GM12878 (cell line): Measurements from ENCODE around the gene CLTCL1. TPM values are rescaled to one million over a fixed set of nuclear protein-coding genes. Genes with fewer than 3 reads are reported as not detected.

Source experiments
- ATAC-seq: fragments of 200-7000 bp; cut with Tn5 transposase; 3 replicates; pipeline ENCODE4 v1.9.1; 2020; ENCODE audit warnings: mild to moderate bottlenecking, moderate library complexity
- BruUV-seq: library from RNA; stranded (reverse); fragments of 400-500 nt; replicated peaks from 2 replicates; lab custom pipeline; 2021; lab: Mats Ljungman, UMichigan
- CTCF ChIA-PET: fragments of 300-600 bp; sonication (Branson Sonifier 250); formaldehyde crosslinking; extraction: SDS; loops from one replicate; lab custom pipeline; 2021; ENCODE audit warnings: inconsistent platforms; lab: Yijun Ruan, JAX
- POLR2A ChIA-PET: fragments of 350-600 bp; formaldehyde crosslinking; extraction: SDS; loops from one replicate; lab custom pipeline; 2021; ENCODE audit warnings: inconsistent platforms; lab: Charles Lee
- RAD21 ChIA-PET: fragments of 300-600 bp; sonication (Branson Sonifier 250); formaldehyde crosslinking; loops from one replicate; lab custom pipeline; 2023; ENCODE audit warnings: antibody characterized with exemption; ENCODE audit not compliant: unreplicated experiment; lab: Charles Lee
- SMC1A ChIA-PET: fragments of 300-600 bp; sonication (Branson Sonifier 250); formaldehyde crosslinking; loops from one replicate; lab custom pipeline; 2023; ENCODE audit not compliant: unreplicated experiment, uncharacterized antibody; lab: Charles Lee
- DNase-seq: peaks from one replicate; pipeline ENCODE4 v3.0.0-alpha.2; 2011; ENCODE audit warnings: low read depth, low spot score
- FAIRE-seq: peaks from 3 replicates; lab custom pipeline; 2011; peaks lifted over from hg19 to GRCh38; lab: Jason Lieb, UNC
- H2AFZ ChIP-seq: 2 replicates; pipeline ENCODE4 v1.6.0; 2011; ENCODE audit warnings: low read depth, low read length, control low read depth; ENCODE audit not compliant: control insufficient read depth
- H3K27ac ChIP-seq: 2 replicates; pipeline ENCODE4 v1.5.1; 2011; ENCODE audit warnings: control low read depth; ENCODE audit not compliant: control insufficient read depth, insufficient read depth
- H3K27me3 ChIP-seq, 2 experiments: replicated peaks in 1 of 2; 2 replicates each; pipeline versions ENCODE4 v1.6.0 to v1.6.1; 2011; ENCODE audit warnings: low read length in 1 of 2; ENCODE audit not compliant: control insufficient read depth in 2 of 2, insufficient read depth in 2 of 2
- H3K36me3 ChIP-seq, 2 experiments: 2 replicates each; pipeline ENCODE4 v1.5.1; 2011; ENCODE audit warnings: low read length in 1 of 2; ENCODE audit not compliant: control insufficient read depth in 2 of 2, insufficient read depth in 2 of 2
- H3K4me1 ChIP-seq: 2 replicates; pipeline ENCODE4 v1.6.1; 2011; ENCODE audit warnings: mild to moderate bottlenecking, low read length, moderate library complexity, mixed read lengths; ENCODE audit not compliant: control insufficient read depth, insufficient read depth
- H3K4me2 ChIP-seq: 2 replicates; pipeline ENCODE4 v1.6.0; 2011; ENCODE audit warnings: control low read depth; ENCODE audit not compliant: control insufficient read depth, insufficient read depth
- H3K4me3 ChIP-seq: fragments of 200-600 bp; sonication (generic); 2 replicates; pipeline ENCODE4 v1.5.1; 2016
- H3K79me2 ChIP-seq: 2 replicates; pipeline ENCODE4 v1.6.0; 2011; ENCODE audit warnings: low read length; ENCODE audit not compliant: control insufficient read depth, insufficient read depth
- H3K9ac ChIP-seq: 2 replicates; pipeline ENCODE4 v1.8.0; 2011; ENCODE audit warnings: low read length, control low read depth, mixed read lengths; ENCODE audit not compliant: control insufficient read depth, insufficient read depth
- H3K9me3 ChIP-seq: replicated peaks from 3 replicates; pipeline ENCODE4 v1.5.1; 2011; ENCODE audit warnings: mild to moderate bottlenecking, low read length; ENCODE audit not compliant: control insufficient read depth, insufficient read depth
- H4K20me1 ChIP-seq: 2 replicates; pipeline ENCODE4 v1.6.0; 2011; ENCODE audit not compliant: control insufficient read depth, insufficient read depth
- CREB1 ChIP-seq: IDR thresholded peaks from 2 replicates; pipeline ENCODE4 v1.6.1; 2012; ENCODE audit warnings: low read depth, mild to moderate bottlenecking, inconsistent platforms
- FOS ChIP-seq: IDR thresholded peaks from 3 replicates; pipeline ENCODE4 v1.6.1; 2011; ENCODE audit warnings: borderline replicate concordance; ENCODE audit not compliant: insufficient read length; ENCODE audit errors: extremely low read depth
- GABPA ChIP-seq: IDR thresholded peaks from 2 replicates; pipeline ENCODE4 v1.6.1; 2014; ENCODE audit warnings: antibody characterized with exemption, low read depth, mild to moderate bottlenecking, inconsistent platforms
- HDAC2 ChIP-seq: fragments of 200-600 bp; sonication (generic); IDR thresholded peaks from 2 replicates; pipeline ENCODE4 v1.6.1; 2017
- IKZF1 ChIP-seq: fragments of 450-650 bp; conservative IDR thresholded peaks from 2 replicates; pipeline ENCODE4 v1.6.1; 2017; ENCODE audit warnings: antibody characterized with exemption, mild to moderate bottlenecking
- IKZF2 ChIP-seq, 2 experiments: fragments of 450-650 bp; IDR thresholded peaks; 2 replicates each; pipeline ENCODE4 v1.6.1; 2017; ENCODE audit warnings: mild to moderate bottlenecking in 2 of 2, moderate library complexity in 2 of 2
- NBN ChIP-seq: fragments of 450-650 bp; IDR thresholded peaks from 2 replicates; pipeline ENCODE4 v1.6.1; 2016
- NFYA ChIP-seq: IDR thresholded peaks from 2 replicates; pipeline ENCODE4 v1.6.1; 2011; ENCODE audit warnings: low read depth, mild to moderate bottlenecking, low read length, improper control_type of control experiment, borderline replicate concordance
- NFYB ChIP-seq: IDR thresholded peaks from 2 replicates; pipeline ENCODE4 v1.6.1; 2011; ENCODE audit warnings: low read depth, mild to moderate bottlenecking, low read length, improper control_type of control experiment, moderate library complexity; ENCODE audit not compliant: insufficient read depth
- NR2F1 ChIP-seq: fragments of 450-650 bp; conservative IDR thresholded peaks from 2 replicates; pipeline ENCODE4 v1.6.1; 2017; ENCODE audit warnings: mild to moderate bottlenecking
- SRF ChIP-seq, 2 experiments: IDR thresholded peaks; 2 replicates each; pipeline ENCODE4 v1.6.1; 2011; ENCODE audit warnings: low read depth in 2 of 2, low read length in 2 of 2, mild to moderate bottlenecking in 1 of 2, moderate library complexity in 1 of 2
- TCF12 ChIP-seq: IDR thresholded peaks from 2 replicates; pipeline ENCODE4 v1.6.1; 2011; ENCODE audit warnings: low read depth, mild to moderate bottlenecking, low read length
- ZNF274 ChIP-seq: IDR thresholded peaks from one replicate; pipeline ENCODE4 v1.8.0; 2011; ENCODE audit not compliant: insufficient read length, insufficient read depth
- WGBS: methylation state at CpG from one replicate; pipeline ENCODE4 v1.1.6; 2016; ENCODE audit warnings: low lambda C conversion rate; ENCODE audit not compliant: insufficient replicate concordance, insufficient coverage; ENCODE audit errors: missing lambda C conversion rate; 5-methylcytosine and 5-hydroxymethylcytosine counted together
- in situ Hi-C: fragments of 300-500 bp; cut with MboI; formaldehyde crosslinking; loops from 9 replicates; pipeline ENCODE4 v1.14.3; 2018; ENCODE audit warnings: mixed read lengths
- intact Hi-C: fragments of 100-400 bp; cut with micrococcal nuclease; formaldehyde crosslinking; loops from one replicate; pipeline ENCODE4 v1.14.2; 2022; ENCODE audit not compliant: unreplicated experiment
- polyA plus RNA-seq, 11 experiments: library from polyadenylated mRNA; depleted of rRNA in 4 of 11; unstranded in 6 of 11; stranded (reverse) in 5 of 11; fragments of >200 nt; fragmentation: Nextera tagmentation in 4 of 11; fragmentation: Illumina TruSeq in 1 of 11; extraction: Ambion mirVana in 4 of 11; extraction: Trizol in 1 of 11; gene quantifications; 1 replicate in 1 of 11; 2 replicates in 10 of 11; pipeline versions ENCODE4 v1.2.1 to v1.2.3, GENCODE V29; 2011 to 2016; ENCODE audit warnings: inconsistent platforms in 2 of 11, missing spikeins in 2 of 11, low read depth in 1 of 11
- total RNA-seq, 4 experiments: library from RNA; depleted of rRNA in 3 of 4; stranded (reverse); fragments of >200 nt in 3 of 4; fragmentation: Illumina TruSeq in 1 of 4; extraction: Trizol in 1 of 4; gene quantifications; 2 replicates each; pipeline versions ENCODE4 v1.2.1 to v1.2.3, GENCODE V29; 2013 to 2021
- TF ChIP-seq, protein P1 (sequence below): fragments of 450-650 bp; formaldehyde crosslinking; IDR thresholded peaks from 2 replicates; pipeline ENCODE4 v1.5.0; 2022; ENCODE audit warnings: mild to moderate bottlenecking, missing genetic modification characterization
- TF ChIP-seq, protein P2 (sequence below), 3 experiments: IDR thresholded peaks in 2 of 3; conservative IDR thresholded peaks in 1 of 3; 2 replicates each; pipeline ENCODE4 v1.5.1; 2011; ENCODE audit warnings: low read depth in 3 of 3, low read length in 3 of 3, mild to moderate bottlenecking in 3 of 3, control low read depth in 2 of 3, moderate library complexity in 2 of 3, inconsistent platforms in 1 of 3, mixed read lengths in 1 of 3; ENCODE audit not compliant: control insufficient read depth in 2 of 3, insufficient read depth in 1 of 3; ENCODE audit errors: extremely low read depth in 1 of 3
- TF ChIP-seq, protein P3 (sequence below): fragments of 450-650 bp; IDR thresholded peaks from 2 replicates; pipeline ENCODE4 v1.6.1; 2017; ENCODE audit warnings: low read depth, mild to moderate bottlenecking, moderate library complexity
- TF ChIP-seq, protein P4 (sequence below): IDR thresholded peaks from 2 replicates; pipeline ENCODE4 v1.6.1; 2012; ENCODE audit warnings: low read depth, low read length, improper control_type of control experiment

CLTCL1 gene
- total and polyA plus RNA-seq, 10 of the 15 experiments (the other 5 are each of a cell fraction or from before 2014, with no cell fraction given), result under 0.01 to 0.35 (median 0.12) TPM; not detected in 2

DNA sequence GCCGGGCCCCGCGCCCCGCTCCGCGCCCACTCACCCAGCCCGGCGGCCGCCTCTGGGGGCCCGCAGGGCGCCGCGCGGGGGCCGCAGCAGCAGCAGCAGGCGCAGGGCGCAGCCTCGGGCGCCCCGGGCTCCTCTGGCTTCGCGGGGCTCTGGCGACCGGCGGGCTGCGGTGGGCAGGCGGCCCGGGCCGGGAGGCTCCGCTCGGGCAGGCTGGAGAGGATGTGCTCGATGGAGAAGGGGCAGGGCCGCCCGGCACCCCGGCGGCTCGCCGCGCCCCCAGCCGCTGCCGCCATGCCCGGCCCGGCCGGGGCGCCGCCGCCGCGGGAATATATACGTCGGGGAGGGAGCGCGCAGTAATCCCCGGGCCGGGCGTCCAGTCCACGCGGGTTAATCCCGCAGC, 141.5 kb downstream of the CLTCL1 start, which contains the start of gene GSC2:
Gene GSC2 (minus strand): TSS at position 302 of the 400 bp plus-strand sequence. CDS start 9 bp downstream, at position 293.
- CTCF ChIA-PET, result no interaction called here
- H3K36me3 ChIP-seq, result no peaks in the 10 kb centered on the region
- no peaks in the 10 kb centered on the region for H3K4me1 ChIP-seq
- intact Hi-C loops, result no loop called here
- SMC1A ChIA-PET, result no interaction called here
- H3K4me3 ChIP-seq, result no peak within 1 kb of the TSS
- no peak for FAIRE-seq
- no peak for TF ChIP-seq NR2F1
- TF ChIP-seq ZNF274, result no peak
- TF ChIP-seq NFYA, result no peak
- no peak for TF ChIP-seq SRF (IDR thresholded peaks at IDR 0.05; ENCODE audit: low read depth in 2 of 2, low read length in 2 of 2)
- no peak for TF ChIP-seq IKZF2 (IDR thresholded peaks at IDR 0.05)
- TF ChIP-seq TCF12, result no peak
- no peak for TF ChIP-seq IKZF1
- TF ChIP-seq FOS, result no peak
- TF ChIP-seq GABPA, result no peak
- no peak for TF ChIP-seq CREB1
- no peak for TF ChIP-seq HDAC2
- TF ChIP-seq, protein P1, sequence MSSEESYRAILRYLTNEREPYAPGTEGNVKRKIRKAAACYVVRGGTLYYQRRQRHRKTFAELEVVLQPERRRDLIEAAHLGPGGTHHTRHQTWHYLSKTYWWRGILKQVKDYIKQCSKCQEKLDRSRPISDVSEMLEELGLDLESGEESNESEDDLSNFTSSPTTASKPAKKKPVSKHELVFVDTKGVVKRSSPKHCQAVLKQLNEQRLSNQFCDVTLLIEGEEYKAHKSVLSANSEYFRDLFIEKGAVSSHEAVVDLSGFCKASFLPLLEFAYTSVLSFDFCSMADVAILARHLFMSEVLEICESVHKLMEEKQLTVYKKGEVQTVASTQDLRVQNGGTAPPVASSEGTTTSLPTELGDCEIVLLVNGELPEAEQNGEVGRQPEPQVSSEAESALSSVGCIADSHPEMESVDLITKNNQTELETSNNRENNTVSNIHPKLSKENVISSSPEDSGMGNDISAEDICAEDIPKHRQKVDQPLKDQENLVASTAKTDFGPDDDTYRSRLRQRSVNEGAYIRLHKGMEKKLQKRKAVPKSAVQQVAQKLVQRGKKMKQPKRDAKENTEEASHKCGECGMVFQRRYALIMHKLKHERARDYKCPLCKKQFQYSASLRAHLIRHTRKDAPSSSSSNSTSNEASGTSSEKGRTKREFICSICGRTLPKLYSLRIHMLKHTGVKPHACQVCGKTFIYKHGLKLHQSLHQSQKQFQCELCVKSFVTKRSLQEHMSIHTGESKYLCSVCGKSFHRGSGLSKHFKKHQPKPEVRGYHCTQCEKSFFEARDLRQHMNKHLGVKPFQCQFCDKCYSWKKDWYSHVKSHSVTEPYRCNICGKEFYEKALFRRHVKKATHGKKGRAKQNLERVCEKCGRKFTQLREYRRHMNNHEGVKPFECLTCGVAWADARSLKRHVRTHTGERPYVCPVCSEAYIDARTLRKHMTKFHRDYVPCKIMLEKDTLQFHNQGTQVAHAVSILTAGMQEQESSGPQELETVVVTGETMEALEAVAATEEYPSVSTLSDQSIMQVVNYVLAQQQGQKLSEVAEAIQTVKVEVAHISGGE (CRISPR knock-in tag), result no peak
- TF ChIP-seq, protein P2, sequence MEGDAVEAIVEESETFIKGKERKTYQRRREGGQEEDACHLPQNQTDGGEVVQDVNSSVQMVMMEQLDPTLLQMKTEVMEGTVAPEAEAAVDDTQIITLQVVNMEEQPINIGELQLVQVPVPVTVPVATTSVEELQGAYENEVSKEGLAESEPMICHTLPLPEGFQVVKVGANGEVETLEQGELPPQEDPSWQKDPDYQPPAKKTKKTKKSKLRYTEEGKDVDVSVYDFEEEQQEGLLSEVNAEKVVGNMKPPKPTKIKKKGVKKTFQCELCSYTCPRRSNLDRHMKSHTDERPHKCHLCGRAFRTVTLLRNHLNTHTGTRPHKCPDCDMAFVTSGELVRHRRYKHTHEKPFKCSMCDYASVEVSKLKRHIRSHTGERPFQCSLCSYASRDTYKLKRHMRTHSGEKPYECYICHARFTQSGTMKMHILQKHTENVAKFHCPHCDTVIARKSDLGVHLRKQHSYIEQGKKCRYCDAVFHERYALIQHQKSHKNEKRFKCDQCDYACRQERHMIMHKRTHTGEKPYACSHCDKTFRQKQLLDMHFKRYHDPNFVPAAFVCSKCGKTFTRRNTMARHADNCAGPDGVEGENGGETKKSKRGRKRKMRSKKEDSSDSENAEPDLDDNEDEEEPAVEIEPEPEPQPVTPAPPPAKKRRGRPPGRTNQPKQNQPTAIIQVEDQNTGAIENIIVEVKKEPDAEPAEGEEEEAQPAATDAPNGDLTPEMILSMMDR (IDR thresholded peaks at IDR 0.05 in 2 of 3, conservative IDR thresholded peaks at IDR 0.05 in 1 of 3; ENCODE audit: control insufficient read depth in 2 of 3, extremely low read depth in 1 of 3, insufficient read depth in 1 of 3, low read depth in 3 of 3, low read length in 3 of 3), result no peak
- TF ChIP-seq NFYB, result no peak
- TF ChIP-seq, protein P3, sequence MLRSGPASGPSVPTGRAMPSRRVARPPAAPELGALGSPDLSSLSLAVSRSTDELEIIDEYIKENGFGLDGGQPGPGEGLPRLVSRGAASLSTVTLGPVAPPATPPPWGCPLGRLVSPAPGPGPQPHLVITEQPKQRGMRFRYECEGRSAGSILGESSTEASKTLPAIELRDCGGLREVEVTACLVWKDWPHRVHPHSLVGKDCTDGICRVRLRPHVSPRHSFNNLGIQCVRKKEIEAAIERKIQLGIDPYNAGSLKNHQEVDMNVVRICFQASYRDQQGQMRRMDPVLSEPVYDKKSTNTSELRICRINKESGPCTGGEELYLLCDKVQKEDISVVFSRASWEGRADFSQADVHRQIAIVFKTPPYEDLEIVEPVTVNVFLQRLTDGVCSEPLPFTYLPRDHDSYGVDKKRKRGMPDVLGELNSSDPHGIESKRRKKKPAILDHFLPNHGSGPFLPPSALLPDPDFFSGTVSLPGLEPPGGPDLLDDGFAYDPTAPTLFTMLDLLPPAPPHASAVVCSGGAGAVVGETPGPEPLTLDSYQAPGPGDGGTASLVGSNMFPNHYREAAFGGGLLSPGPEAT, result no peak
- TF ChIP-seq, protein P4, sequence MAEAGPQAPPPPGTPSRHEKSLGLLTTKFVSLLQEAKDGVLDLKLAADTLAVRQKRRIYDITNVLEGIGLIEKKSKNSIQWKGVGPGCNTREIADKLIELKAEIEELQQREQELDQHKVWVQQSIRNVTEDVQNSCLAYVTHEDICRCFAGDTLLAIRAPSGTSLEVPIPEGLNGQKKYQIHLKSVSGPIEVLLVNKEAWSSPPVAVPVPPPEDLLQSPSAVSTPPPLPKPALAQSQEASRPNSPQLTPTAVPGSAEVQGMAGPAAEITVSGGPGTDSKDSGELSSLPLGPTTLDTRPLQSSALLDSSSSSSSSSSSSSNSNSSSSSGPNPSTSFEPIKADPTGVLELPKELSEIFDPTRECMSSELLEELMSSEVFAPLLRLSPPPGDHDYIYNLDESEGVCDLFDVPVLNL, result no peak
- no peak for TF ChIP-seq NBN
- TF ChIP-seq, all 136 proteins: peak for 0
- Histone ChIP-seq H3K9ac (no peak within 1 kb of the TSS), H3K27me3 (peaks cover 5 to 18% of the 10 kb centered on the region in 2 experiments), H2AFZ (no peak within 1 kb of the TSS), H3K79me2 (no peaks in the 10 kb centered on the region), H4K20me1 (no peaks in the 10 kb centered on the region), H3K4me2 (no peak within 1 kb of the TSS), H3K27ac (no peak within 1 kb of the TSS), H3K9me3 (no peaks in the 10 kb centered on the region)
- POLR2A ChIA-PET, result no interaction called here
- no TSS peak for BruUV-seq
- in situ Hi-C loops, result no loop called here
- ATAC-seq (no peak), DNase-seq (no peak)
- WGBS, result 17% methylated on average over 39 of the region's 59 CpGs
- RAD21 ChIA-PET, result no interaction called here
